ENCODE results near the gene CALML5.
"Not testable (repeated sequence)": the region's sequence is repeated elsewhere in the genome, so short reads cannot be mapped to it uniquely, and the experiment has no call there.

The CALML5 gene

GRCh38 chr10:5479481-5480161 is 19.7 kb downstream of the CALML5 start:
- no peak for TF ChIP-seq CTCF (IDR thresholded peaks at IDR 0.05; ENCODE audit: low read depth, low read length)
- no peak for DNase-seq (ENCODE audit: extremely low read depth, low read depth)

- DNase-seq (ENCODE audit: extremely low read depth, low read depth) = no peak
- no peak for TF ChIP-seq CTCF (IDR thresholded peaks at IDR 0.05; ENCODE audit: low read depth, low read length)
Measured at GRCh38 chr10:5478694-5479305, 20.6 kb downstream of the CALML5 start.

DNA sequence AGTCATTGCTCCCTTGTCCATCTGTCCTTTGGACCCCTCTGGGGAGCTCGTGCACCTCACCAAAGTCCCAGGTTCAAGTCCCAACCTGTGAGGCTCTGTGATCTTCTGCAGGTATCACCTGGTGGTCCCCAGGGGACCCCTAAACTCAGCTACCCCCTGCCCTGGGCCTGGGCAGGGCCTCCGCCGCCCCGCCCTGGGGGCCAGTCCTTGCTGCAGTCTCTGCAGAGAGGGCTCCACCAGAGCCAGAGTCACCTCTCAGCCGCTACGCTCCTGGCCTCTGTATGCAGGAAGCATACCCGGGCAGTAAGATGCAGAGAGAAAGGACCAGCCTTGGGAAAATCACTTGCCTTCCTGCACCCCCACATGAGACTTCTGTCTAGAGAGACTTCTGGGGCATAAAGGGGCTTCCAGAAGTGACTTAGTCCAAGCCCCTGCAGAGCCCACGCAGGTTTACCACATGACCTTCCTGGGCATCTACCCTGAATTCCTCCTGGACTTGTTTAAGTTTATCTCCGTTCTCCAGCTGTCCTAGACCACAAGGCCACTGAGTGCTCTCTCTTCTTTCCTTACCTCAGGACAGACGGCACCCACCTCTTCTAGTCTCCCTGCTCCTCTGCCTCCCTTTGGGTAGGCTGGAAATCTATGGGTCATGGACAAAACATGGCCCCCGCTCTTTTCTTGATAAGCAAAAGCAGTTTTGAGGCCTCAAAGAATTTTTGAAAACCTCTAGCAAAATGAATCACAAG is 21.2 kb downstream of the CALML5 start:
- no peak for TF ChIP-seq CTCF (IDR thresholded peaks at IDR 0.05; ENCODE audit: low read depth, low read length)
- DNase-seq (ENCODE audit: extremely low read depth, low read depth) = no peak

DNA sequence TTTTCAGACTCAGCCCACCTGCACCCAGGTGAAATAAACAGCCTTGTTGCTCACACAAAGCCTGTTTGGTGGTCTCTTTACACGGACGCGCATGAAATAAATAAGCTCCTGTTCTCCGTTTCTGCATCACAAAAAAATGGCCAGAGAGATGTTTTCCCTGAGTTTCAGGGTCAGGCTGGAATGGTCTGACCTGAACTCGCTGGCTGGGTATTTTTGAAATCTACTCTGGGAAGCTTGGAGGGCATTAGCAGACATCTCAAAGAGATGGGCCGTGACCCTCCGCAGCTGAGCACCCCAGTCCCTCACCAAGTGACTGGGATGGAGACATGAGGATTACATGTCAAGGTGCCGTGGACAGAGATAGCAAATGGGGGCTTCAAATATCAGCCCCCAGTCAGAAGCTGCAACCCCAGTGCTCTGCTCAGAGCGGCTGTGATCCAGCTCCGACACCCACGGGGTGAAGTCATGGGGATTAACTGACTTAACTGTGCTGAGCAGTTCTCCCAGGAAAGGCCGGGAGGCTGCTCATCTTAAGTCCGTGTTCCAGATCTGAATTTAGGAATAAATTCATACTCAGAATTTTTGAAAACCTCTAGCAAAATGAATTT is 22.3 kb downstream of the CALML5 start:
- no peak for DNase-seq (ENCODE audit: extremely low read depth, low read depth)
- no peak for TF ChIP-seq CTCF (IDR thresholded peaks at IDR 0.05; ENCODE audit: low read depth, low read length)

GRCh38 chr10:5475974-5476807 is 23.2 kb downstream of the CALML5 start:
- DNase-seq (ENCODE audit: extremely low read depth, low read depth) = not testable (repeated sequence)

- not testable (repeated sequence) for DNase-seq (ENCODE audit: extremely low read depth, low read depth)
Measured at GRCh38 chr10:5475088-5475487, 24.3 kb downstream of the CALML5 start.

DNA sequence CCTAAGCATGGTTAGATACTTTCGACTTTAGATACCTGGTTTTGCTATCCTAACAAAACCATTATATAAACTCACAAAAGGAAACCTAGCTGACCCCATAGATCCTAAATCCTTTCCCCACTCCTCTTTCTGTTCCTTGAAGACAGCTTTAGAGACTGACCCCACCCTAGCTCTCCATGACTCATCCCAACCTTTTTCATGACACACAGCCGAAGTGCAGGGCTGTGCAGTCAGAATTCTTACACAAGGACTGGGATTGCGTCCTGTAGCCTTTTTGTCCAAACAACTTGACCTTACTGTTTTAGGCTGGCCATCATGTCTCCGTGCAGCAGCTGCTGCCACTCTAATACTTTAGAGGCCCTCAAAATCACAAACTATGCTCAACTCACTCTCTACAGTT is 24.7 kb downstream of the CALML5 start:
- not testable (repeated sequence) for DNase-seq (ENCODE audit: extremely low read depth, low read depth)

- no peak for DNase-seq (ENCODE audit: extremely low read depth, low read depth)
- TF ChIP-seq CTCF (IDR thresholded peaks at IDR 0.05; ENCODE audit: low read depth, low read length) = no peak
Measured at GRCh38 chr10:5470062-5470751, 29.2 kb downstream of the CALML5 start.
